CD8-positive, alpha-beta memory T cell (primary cell): ENCODE data around the gene SPRN. TPM values are rescaled to one million over a fixed set of nuclear protein-coding genes. Genes with fewer than 3 reads are reported as not detected.

Experiments used
- CTCF ChIA-PET: fragments of 350-600 bp; sonication (Branson Sonifier 250); formaldehyde crosslinking; loops from one replicate; lab custom pipeline; 2021; ENCODE audit warnings: antibody characterized with exemption; lab: Charles Lee
- POLR2A ChIA-PET: fragments of 350-600 bp; sonication (Branson Sonifier 250); formaldehyde crosslinking; loops from one replicate; lab custom pipeline; 2021; ENCODE audit warnings: antibody characterized with exemption; lab: Charles Lee
- DNase-seq, 5 donors: peaks; one replicate each; pipeline versions ENCODE4 v3.0.0 to v3.0.0-alpha.2; 2020 to 2022; ENCODE audit warnings: mixed read lengths in 1 of 5
- H3K27ac ChIP-seq: one replicate; pipeline ENCODE4 v1.7.0; 2013; ENCODE audit warnings: low read depth, mild to moderate bottlenecking, low read length, moderate library complexity
- H3K27me3 ChIP-seq: 2 replicates; pipeline ENCODE4 v1.7.0; 2013; ENCODE audit warnings: low read length, mild to moderate bottlenecking; ENCODE audit not compliant: insufficient read depth, poor library complexity, severe bottlenecking
- H3K36me3 ChIP-seq: 2 replicates; pipeline ENCODE4 v1.7.0; 2013; ENCODE audit warnings: mild to moderate bottlenecking, low read length, moderate library complexity; ENCODE audit not compliant: insufficient read depth
- H3K4me1 ChIP-seq: 2 replicates; pipeline ENCODE4 v1.7.0; 2013; ENCODE audit warnings: mild to moderate bottlenecking, low read length, moderate library complexity; ENCODE audit not compliant: insufficient read depth
- H3K4me3 ChIP-seq: 2 replicates; pipeline ENCODE4 v1.7.0; 2013; ENCODE audit warnings: mild to moderate bottlenecking, low read length
- H3K9me3 ChIP-seq: 2 replicates; pipeline ENCODE4 v1.7.0; 2013; ENCODE audit warnings: mild to moderate bottlenecking, low read length
- H3K27ac Mint-ChIP-seq, 8 donors: one replicate each; pipeline ENCODE4 v1.8.0; 2020 to 2021; ENCODE audit warnings: mixed read lengths in 8 of 8, mild to moderate bottlenecking in 6 of 8, inconsistent platforms in 3 of 8, moderate library complexity in 3 of 8
- H3K27me3 Mint-ChIP-seq, 2 donors: one replicate each; pipeline ENCODE4 v1.8.0; 2020 to 2021; ENCODE audit warnings: mixed read lengths in 2 of 2, mild to moderate bottlenecking in 1 of 2, moderate library complexity in 1 of 2
- H3K36me3 Mint-ChIP-seq, 3 donors: one replicate each; pipeline ENCODE4 v1.8.0; 2020 to 2021; ENCODE audit warnings: mixed read lengths in 3 of 3, inconsistent platforms in 1 of 3, mild to moderate bottlenecking in 1 of 3
- H3K4me1 Mint-ChIP-seq, 3 donors: one replicate each; pipeline ENCODE4 v1.8.0; 2020 to 2021; ENCODE audit warnings: mixed read lengths in 3 of 3, inconsistent platforms in 1 of 3, mild to moderate bottlenecking in 1 of 3
- H3K4me3 Mint-ChIP-seq, 7 donors: one replicate each; pipeline ENCODE4 v1.8.0; 2020 to 2021; ENCODE audit warnings: mixed read lengths in 7 of 7, mild to moderate bottlenecking in 6 of 7, moderate library complexity in 4 of 7, inconsistent platforms in 2 of 7
- H3K9me3 Mint-ChIP-seq, 5 donors: one replicate each; pipeline ENCODE4 v1.8.0; 2020 to 2022; ENCODE audit warnings: mixed read lengths in 5 of 5, mild to moderate bottlenecking in 3 of 5, moderate library complexity in 2 of 5, inconsistent platforms in 1 of 5
- polyA plus RNA-seq: library from polyadenylated mRNA; unstranded; fragments of 300-500 nt; fragmentation: Illumina TruSeq; gene quantifications from one replicate; pipeline ENCODE4 v1.2.3, GENCODE V29; 2021
- total RNA-seq, 2 experiments: library from RNA; stranded (reverse); gene quantifications; one replicate each; pipeline ENCODE4 v1.2.3, GENCODE V29; 2021

Gene SPRN
- total and polyA plus RNA-seq, 3 experiments from 2014 or later, result 0.43 TPM; not detected in 2

DNA sequence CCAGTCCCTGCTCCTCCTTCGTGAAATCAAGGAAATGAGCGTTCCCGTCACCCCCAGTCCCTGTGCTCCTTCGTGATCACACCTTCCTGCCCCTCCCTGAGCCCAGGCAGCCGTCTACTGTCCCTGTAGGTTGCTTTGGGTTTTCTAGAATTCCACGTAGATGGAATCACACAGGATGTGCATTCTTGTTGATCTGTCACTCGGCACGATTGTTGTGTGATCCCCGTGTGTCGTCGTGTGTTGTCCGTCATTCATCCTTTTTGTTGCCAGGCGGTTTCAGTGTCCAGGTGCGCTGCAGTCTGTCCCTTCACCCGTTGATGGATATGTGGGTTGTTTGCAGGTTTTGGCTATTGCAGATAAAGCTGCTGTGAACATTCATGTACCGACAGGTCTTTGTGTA lies 21.1 kb downstream of the SPRN start:
- POLR2A ChIA-PET, result no interaction called here
- no peaks in the 10 kb centered on the region for H3K27me3 ChIP-seq
- Mint-ChIP-seq H3K36me3 (peaks cover 15 to 80% (median 30%) of the 10 kb centered on the region in 3 donors), H3K4me1 (peaks cover 45 to 54% (median 52%) of the 10 kb centered on the region in 3 donors), H3K27me3 (no peaks in the 10 kb centered on the region), H3K9me3 (no peaks in the 10 kb centered on the region), H3K27ac (no peak overlapping the region), H3K4me3 (no peak overlapping the region)
- H3K4me3 ChIP-seq, result no peak overlapping the region
- CTCF ChIA-PET, result no interaction called here
- no peak for DNase-seq
- no peaks in the 10 kb centered on the region for H3K36me3 ChIP-seq
- no peak overlapping the region for H3K27ac ChIP-seq
- H3K4me1 ChIP-seq, result no peaks in the 10 kb centered on the region
- no peaks in the 10 kb centered on the region for H3K9me3 ChIP-seq

DNA sequence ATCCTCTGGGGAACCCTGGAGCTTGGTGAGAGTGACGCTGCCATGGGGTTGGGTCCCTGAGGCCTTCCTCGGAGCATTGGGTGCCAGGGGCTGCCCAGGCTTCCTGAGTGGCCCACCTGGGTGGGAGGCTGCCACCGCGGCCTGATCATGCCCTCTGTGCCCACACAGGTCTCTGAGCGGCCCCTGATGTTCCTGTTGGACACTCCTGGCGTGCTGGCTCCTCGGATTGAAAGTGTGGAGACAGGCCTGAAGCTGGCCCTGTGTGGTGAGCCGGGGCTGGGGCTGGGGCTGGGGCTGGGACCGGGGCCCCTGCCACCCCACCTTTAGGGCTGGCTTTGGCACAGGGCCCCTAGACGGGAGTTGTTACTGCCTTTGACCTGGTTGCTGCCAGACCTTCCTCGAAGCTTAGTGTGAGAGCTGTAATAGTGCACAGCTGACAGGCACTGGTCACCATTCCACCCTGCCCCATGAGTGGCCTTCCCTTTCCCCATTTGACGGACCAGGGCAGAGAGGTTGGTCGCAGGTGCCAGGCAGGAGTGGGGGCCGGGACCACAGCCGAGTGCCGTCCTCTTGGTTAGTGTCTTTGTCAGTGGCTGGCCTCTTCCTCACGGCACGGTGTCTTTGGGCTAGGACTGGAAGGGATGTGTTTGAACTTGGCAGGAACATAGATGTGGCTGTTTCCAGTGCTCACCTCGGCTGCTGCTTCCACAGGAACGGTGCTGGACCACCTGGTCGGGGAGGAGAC lies 22.3 kb downstream of the SPRN start:
- Histone ChIP-seq H3K4me3 (no peak overlapping the region), H3K27ac (no peak overlapping the region), H3K27me3 (no peaks in the 10 kb centered on the region), H3K4me1 (no peaks in the 10 kb centered on the region), H3K9me3 (no peaks in the 10 kb centered on the region), H3K36me3 (no peaks in the 10 kb centered on the region)
- Mint-ChIP-seq H3K27ac (peak overlapping the region in 3 of 8 donors; percentile 12 to 84 (median 47)), H3K36me3 (peaks cover 14 to 81% (median 27%) of the 10 kb centered on the region in 3 donors), H3K9me3 (no peaks in the 10 kb centered on the region), H3K4me1 (peaks cover 38 to 56% (median 52%) of the 10 kb centered on the region in 3 donors), H3K4me3 (peak overlapping the region in 1 of 7 donors; percentile 27), H3K27me3 (no peaks in the 10 kb centered on the region)
- CTCF ChIA-PET, result no interaction called here
- DNase-seq, result no peak
- POLR2A ChIA-PET, result no interaction called here

DNA sequence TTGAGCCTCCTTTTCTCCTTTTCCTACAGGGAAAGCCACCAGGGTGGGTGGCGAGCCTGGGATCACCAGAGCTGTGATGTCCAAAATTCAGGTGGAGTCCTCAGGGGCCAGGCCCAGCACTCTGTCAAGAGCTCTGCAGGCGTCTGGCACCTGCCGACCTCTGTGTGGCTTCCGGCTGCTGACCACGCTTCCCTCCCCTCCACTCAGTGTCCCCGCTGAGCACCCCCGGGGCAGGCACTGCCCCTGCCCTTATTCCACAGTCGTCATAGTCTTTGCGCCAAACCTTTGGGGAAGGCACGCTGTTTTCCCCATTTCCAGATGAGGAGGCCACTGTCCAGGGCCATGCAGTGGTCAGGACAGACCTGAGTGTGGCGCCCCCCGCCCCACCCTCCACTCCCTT lies 22.9 kb downstream of the SPRN start:
- peaks cover 10 to 83% (median 24%) of the 10 kb centered on the region in 3 donors for H3K36me3 Mint-ChIP-seq
- Histone ChIP-seq H3K36me3 (no peaks in the 10 kb centered on the region), H3K27me3 (no peaks in the 10 kb centered on the region), H3K27ac (no peak overlapping the region), H3K4me3 (no peak overlapping the region), H3K9me3 (no peaks in the 10 kb centered on the region), H3K4me1 (no peaks in the 10 kb centered on the region)
- H3K4me1 Mint-ChIP-seq, result peaks cover 39 to 63% (median 52%) of the 10 kb centered on the region in 3 donors
- H3K9me3 Mint-ChIP-seq, result no peaks in the 10 kb centered on the region
- H3K27me3 Mint-ChIP-seq, result no peaks in the 10 kb centered on the region
- DNase-seq, result no peak
- ChIA-PET POLR2A (no interaction called here), CTCF (no interaction called here)
- H3K4me3 Mint-ChIP-seq, result peak overlapping the region in 1 of 7 donors; percentile 9
- peak overlapping the region in 7 of 8 donors; percentile 3 to 84 (median 65) for H3K27ac Mint-ChIP-seq

DNA sequence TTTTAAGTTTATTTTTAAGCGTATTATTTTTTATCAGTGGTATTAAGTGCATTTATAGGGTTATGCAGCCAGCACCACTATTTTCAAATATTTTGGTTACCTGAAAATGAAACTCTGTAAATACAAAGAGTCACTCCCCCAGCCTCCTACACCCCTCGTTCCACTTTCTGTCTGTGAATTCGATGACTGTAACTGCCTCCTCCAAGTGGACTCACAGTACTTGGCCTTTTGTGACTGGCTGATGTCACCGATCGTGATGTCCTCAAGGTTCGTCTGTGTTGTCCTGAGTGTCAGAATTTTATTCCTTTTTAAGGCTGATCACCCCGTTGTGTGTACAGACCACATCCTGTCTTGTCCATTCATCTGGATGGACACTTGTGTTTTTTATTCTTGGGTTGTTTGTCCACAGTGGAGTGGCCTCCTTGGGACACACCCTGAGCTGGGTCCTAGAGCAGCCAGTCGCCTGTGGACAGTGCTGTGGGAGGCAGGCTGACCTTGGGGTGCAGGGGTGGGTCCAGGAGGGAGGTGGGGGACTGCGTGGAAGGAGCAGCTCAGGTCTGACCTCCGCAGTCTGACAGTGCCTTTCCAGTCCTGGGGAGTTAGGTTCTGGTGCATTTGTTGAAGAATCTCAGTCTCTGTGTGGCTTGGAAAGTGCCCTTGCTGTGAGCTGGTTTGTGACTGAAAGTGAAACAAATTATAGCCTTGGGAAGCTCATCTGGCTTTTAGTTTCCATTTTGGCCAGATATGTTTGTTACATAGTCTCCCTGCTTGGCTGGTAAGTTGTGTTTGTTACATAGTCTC lies 23.6 kb downstream of the SPRN start:
- no peak overlapping the region for H3K27ac ChIP-seq
- Mint-ChIP-seq H3K9me3 (no peaks in the 10 kb centered on the region), H3K36me3 (peaks cover 10 to 82% (median 24%) of the 10 kb centered on the region in 3 donors), H3K4me3 (peak overlapping the region in 2 of 7 donors; percentile 9 to 28), H3K27ac (peak overlapping the region; percentile 3 to 90 (median 65)), H3K4me1 (peaks cover 35 to 60% (median 48%) of the 10 kb centered on the region in 3 donors), H3K27me3 (no peaks in the 10 kb centered on the region)
- H3K9me3 ChIP-seq, result no peaks in the 10 kb centered on the region
- ChIA-PET POLR2A (no interaction called here), CTCF (no interaction called here)
- DNase-seq, result no peak
- H3K27me3 ChIP-seq, result no peaks in the 10 kb centered on the region
- H3K4me3 ChIP-seq, result no peak overlapping the region
- H3K36me3 ChIP-seq, result peaks cover 5% of the 10 kb centered on the region
- H3K4me1 ChIP-seq, result no peaks in the 10 kb centered on the region

DNA sequence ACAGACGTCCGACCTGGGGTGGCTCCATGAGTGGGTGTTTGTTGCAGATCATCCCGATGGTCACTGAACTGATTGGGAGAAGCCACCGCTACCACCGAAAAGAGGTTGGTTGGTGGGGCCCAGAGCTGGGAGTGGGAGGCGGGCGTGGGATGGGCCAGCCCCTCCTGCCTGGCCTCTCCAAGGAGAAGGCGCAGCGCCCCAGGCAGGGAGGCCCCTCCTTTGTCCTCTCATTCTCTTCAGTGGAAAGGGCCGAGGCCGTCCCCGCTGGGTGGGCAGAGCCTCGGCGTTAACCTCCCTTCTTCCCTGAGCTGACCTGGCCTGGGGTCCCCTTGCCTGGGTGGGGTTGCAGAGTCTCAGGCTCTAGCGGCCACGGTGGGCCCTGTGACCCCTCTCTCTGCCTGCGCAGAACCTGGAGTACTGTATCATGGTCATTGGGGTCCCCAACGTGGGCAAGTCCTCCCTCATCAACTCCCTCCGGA lies 25.3 kb downstream of the SPRN start:
- H3K27ac ChIP-seq, result no peak overlapping the region
- Mint-ChIP-seq H3K27me3 (no peaks in the 10 kb centered on the region), H3K36me3 (peaks cover 10 to 77% (median 13%) of the 10 kb centered on the region in 3 donors), H3K9me3 (no peaks in the 10 kb centered on the region), H3K4me1 (peaks cover 33 to 55% (median 45%) of the 10 kb centered on the region in 3 donors), H3K4me3 (no peak overlapping the region), H3K27ac (peak overlapping the region in 1 of 8 donors; percentile 61)
- no peak for DNase-seq
- H3K4me3 ChIP-seq, result no peak overlapping the region
- ChIA-PET CTCF (no interaction called here), POLR2A (no interaction called here)
- peaks cover 8% of the 10 kb centered on the region for H3K36me3 ChIP-seq
- H3K4me1 ChIP-seq, result peaks cover 13% of the 10 kb centered on the region
- H3K9me3 ChIP-seq, result no peaks in the 10 kb centered on the region
- no peaks in the 10 kb centered on the region for H3K27me3 ChIP-seq

DNA sequence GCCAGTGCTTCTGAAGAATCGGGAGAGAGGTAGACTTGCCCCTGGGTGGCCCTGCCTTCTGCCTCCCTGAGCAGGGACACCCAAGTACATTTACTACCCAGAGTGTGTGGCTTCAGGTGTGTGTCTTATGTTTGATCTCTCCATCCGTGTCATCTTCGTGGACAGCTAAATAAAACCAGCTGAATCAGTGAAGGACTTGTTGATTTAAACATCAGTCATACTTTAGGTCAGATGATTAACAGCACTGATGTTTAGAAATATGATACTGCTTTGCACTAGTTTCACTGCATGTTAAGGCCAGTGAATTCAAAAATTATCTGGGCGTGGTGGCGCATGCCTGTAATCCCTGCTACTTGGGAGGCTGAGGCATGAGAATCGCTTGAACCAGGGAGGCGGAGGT lies 26.5 kb downstream of the SPRN start:
- Histone ChIP-seq H3K27ac (no peak overlapping the region), H3K9me3 (no peaks in the 10 kb centered on the region), H3K4me1 (peaks cover 20% of the 10 kb centered on the region), H3K36me3 (peaks cover 8% of the 10 kb centered on the region), H3K4me3 (no peak overlapping the region), H3K27me3 (no peaks in the 10 kb centered on the region)
- H3K4me3 Mint-ChIP-seq, result peak overlapping the region in 1 of 7 donors; percentile 37
- H3K9me3 Mint-ChIP-seq, result no peaks in the 10 kb centered on the region
- H3K27ac Mint-ChIP-seq, result peak overlapping the region in 1 of 8 donors; percentile 39
- peaks cover 4 to 70% (median 8%) of the 10 kb centered on the region in 3 donors for H3K36me3 Mint-ChIP-seq
- H3K4me1 Mint-ChIP-seq, result peaks cover 28 to 52% (median 50%) of the 10 kb centered on the region in 3 donors
- no peaks in the 10 kb centered on the region for H3K27me3 Mint-ChIP-seq
- POLR2A ChIA-PET, result no interaction called here
- CTCF ChIA-PET, result no interaction called here
- DNase-seq, result no peak

DNA sequence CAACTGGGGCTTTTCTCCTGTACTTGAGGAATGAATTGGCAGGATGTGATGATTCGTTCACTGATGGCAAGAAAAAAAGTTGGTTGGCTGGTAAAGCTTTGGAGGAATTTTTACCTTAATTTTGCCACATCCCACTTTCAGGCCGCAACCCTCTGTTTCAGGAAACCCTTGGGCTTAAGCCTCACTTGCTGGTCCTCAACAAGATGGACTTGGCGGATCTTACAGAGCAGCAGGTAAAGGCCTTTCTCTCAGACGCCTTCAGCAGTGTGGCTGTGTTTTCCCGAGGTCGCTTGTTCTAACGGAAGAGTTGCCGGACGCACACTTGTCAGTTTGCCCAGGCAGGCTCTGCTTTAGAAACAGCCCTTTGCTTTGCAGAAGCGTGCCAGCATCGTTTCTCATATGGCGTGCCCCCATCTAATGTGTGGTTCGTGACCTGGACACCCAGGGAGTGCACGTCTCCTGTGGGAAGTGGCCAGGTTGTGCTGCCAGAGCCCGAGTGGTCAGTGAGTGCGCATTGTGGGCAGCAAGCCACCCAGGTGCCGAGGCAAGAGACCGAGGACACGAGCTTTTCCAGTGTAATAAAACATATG lies 28.3 kb downstream of the SPRN start:
- ChIA-PET CTCF (no interaction called here), POLR2A (no interaction called here)
- Mint-ChIP-seq H3K9me3 (no peaks in the 10 kb centered on the region), H3K27me3 (no peaks in the 10 kb centered on the region), H3K4me1 (peaks cover 33 to 56% (median 53%) of the 10 kb centered on the region in 3 donors), H3K36me3 (peaks cover 0 to 52% (median 5%) of the 10 kb centered on the region in 3 donors), H3K4me3 (peak overlapping the region in 3 of 7 donors; percentile 72 to 90 (median 86)), H3K27ac (peak overlapping the region in 4 of 8 donors; percentile 47 to 78 (median 62))
- no peak overlapping the region for H3K27ac ChIP-seq
- H3K36me3 ChIP-seq, result peaks cover 8% of the 10 kb centered on the region
- H3K4me1 ChIP-seq, result peaks cover 27% of the 10 kb centered on the region
- no peak overlapping the region for H3K4me3 ChIP-seq
- DNase-seq, result no peak
- H3K27me3 ChIP-seq, result no peaks in the 10 kb centered on the region
- no peaks in the 10 kb centered on the region for H3K9me3 ChIP-seq
